GM21423 (cell line): ENCODE data around the gene CCDC33.

Source experiments
- ATAC-seq: cut with Tn5 transposase; IDR thresholded peaks from one replicate; pipeline ENCODE4 v1.9.1; 2021; ENCODE audit warnings: mild to moderate bottlenecking, moderate library complexity; ENCODE audit not compliant: unreplicated experiment

The CCDC33 gene

DNA sequence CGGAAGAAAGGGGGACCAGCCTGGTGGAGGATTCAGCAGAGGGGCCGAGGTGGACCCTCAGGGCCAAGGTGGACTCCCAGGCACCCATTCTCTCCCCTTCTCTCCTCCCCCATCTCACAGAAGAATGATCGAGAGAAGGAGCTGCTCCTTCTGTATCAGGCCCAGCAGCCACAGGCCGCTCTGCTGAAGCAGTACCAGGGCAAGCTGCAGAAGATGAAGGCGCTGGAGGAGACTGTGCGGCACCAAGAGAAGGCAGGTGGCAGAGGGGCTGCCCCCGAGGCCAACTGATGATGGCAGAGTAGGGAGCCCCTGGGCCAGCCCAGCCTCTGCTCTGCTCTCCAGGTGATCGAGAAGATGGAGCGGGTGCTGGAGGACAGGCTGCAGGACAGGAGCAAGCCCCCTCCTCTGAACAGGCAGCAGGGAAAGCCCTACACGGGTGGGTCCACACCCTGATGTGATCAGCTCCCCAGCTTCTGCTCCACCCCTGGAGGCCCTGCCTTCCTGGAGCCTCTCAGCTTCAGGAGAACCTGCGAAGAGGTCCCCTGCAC, 94.8 kb downstream of the CCDC33 start:
- ATAC-seq = no peak

DNA sequence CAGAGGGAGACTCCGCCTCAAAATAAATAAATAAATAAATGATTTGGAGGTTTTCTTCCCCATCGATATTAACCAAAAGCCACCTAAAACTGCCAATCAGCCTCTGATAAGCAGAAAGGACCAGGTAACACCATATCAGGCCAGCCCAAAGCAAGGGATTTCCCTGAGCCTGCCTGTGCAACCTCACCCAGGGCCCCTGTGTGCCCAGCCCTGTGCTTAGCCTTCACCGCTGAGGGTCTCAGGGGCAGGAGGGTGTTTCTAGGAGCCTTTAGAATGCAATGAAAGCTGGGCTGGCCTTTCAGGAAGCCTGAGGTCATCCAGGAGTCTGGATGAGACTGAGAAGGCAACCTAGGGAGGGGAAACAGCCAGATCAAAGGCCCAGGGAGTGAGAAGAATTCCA, 95.9 kb downstream of the CCDC33 start:
- no peak for ATAC-seq

DNA sequence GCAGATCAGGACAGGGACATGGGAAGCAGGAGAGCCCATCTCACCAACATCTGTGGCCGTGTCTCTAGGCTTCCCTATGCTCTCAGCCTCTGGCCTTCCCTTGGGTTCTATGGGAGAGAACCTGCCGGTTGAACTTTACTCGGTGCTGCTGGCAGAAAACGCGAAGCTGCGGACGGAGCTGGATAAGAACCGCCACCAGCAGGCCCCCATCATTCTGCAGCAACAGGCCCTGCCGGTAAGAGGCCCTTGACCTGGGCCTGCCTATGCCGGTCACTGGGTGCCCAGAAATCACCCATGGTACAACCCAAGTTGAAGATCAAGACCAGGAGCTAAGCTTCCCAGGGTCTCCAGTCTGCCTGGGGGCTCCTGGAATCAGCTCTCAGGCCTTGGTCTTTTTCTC, 96.5 kb downstream of the CCDC33 start:
- ATAC-seq = no peak

DNA sequence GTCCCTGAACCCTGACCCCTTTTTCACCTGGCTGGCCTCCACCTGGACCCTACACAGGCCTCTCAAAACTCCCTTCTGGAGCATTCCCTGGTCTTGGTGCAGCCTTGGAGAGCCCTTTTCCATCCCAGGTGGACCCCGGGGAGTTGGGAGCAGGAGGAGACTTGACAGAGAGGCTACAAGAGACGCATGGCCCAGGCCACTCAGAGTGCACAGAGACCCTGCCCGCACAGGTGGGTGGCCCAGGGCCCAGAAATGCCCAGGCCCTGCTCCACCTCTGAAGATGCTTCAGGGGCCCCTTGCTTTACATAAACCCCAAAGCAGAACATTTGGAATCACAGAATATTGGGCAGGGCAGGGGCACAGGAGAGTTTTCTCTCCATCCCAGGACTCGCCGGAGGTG, 97.0 kb downstream of the CCDC33 start:
- ATAC-seq = no peak

DNA sequence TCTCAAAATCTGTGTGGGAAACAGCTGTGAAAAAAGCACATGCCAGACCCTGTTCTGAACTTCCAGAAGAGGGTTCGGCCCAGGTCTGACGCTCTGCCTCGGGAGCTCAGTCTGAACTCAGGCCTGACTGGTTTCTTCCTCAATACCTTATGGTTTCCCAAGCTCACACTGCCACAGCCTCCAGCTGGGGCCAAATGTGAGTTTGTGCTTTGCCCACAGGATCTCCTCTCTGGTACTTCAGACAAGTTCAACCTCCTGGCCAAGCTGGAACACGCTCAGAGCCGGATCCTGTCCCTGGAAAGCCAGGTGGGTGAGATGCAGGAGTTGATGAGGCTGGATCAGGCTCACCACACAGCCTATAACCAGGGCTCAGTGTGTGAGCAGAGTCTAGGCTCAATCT, 97.5 kb downstream of the CCDC33 start:
- no peak for ATAC-seq

DNA sequence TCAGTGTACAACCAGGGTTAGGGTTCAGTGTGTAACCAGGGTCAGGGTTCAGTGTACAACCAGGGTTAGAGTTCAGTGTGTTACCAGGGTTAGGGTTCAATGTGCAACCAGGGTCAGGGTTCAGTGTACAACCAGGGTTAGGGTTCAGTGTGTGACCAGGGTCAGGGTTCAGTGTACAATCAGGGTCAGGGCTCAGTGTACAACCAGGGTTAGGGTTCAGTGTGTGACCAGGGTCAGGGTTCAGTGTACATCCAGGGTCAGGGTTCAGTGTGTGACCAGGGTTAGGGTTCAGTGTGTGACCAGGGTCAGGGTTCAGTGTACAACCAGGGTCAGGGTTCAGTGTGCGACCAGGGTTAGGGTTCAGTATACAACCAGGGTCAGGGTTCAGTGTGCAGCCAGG, 98.0 kb downstream of the CCDC33 start:
- ATAC-seq = no peak

DNA sequence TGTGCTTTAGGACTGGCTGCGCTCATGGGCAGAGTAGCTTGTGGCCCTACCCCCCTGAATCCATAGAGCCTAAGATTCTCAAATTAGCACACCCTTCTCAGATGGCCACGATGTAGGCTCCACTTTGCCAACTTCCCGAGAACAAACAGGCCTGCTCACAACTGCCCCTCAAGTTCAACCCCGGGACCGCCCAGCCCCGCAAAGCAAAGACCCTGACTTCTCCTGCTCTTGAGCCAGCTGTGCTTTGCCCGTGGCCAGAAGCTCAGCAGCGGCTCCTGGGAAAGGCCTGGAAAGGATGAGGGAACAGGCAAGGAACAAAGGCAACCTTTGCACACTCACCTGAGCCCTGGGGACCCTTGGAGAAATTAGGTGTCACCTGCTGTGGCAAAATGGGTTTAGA, 99.3 kb downstream of the CCDC33 start:
- ATAC-seq = no peak

DNA sequence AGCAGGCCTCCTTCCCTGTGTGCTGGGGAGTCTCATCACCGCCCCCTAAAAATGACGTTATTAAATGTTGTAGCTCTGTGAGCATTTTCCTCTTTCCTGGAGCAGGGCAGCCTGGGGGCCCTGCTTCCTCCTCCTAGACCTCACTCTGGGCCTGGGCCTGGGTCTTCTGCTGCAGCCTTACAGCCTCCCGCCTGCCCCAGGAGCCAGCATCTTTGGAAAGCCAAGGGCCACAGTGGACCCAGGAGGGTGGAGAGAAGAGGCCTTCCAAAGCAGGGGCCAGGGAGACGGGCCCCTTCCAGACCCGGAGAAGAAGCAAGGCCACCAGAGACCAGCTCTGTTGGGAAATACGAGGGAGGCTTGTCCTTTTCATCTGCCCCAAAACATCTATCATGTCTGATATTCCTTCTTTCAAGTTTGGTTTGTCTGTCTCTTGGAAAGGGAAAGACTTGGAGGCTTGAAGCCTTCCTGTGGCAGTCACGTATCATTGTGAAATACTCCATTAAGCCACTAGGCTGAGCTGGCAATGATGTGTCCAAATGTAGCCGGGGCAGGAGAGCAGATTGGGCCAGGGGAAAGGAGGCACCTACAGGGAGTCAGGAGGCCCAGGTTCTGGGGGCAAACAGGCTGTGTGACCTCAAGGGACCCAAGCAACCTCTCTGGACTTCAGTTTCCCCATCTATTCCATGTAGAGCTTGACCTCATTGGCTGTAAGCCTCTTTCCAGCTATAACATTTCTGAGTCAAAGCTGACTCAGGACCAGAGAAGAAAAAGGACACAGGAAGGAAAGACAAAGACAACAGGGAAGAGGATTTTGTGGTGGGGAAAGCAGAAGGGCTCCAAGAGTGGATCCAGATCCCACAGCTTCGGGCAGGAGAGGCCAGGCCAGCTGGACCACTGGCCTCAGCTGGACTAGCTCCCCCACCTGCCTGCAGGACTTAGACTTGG, 100.2 kb downstream of the CCDC33 start:
- no peak for ATAC-seq

DNA sequence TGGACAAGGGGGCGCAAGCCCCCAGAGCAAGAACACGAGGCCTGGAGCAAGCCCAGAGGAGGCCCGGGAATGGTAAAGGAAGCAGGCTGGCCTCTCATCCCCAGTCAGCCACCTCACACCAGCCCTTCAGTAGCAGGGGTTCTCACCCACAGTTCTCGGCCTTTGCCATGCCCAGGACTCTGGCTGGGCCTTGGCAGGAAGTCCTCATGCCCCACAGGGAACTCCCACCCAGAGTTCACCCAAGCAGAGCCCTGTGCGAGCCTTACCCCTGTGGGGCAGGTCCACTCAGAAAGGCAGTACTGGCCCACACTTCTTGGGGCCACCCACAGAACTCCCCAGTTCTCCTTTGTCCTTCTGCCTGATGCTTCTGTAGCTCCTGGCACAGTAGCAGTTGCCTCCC, 101.0 kb downstream of the CCDC33 start:
- no peak for ATAC-seq

DNA sequence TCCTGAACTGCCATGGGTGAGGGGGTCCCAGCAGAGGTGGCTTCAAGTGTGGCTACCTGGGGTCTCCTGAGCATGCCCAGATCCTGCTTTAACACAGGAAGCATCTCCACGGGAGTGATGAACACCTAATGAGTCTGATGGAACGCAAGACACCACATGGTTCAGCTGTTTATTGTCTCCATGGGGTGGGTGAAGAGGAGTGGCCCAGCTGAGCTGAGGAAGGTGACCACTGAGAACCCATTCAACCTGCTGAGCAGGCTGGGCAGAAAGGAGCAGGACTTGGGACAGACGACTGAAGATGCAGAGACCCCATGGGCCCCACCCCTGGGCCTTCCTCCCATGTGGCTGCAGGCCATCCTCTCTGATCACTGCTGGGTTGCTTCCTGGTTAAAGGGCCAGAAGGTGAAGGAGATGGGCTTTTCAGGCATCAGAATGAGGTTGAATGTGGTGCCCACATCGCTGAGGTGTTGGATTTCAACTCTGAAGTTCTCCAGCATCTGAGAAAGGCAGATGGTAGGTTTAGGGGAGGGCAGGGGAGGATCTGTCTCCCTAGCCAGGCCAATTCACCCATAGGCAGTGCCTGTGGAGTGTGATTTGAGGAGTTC, 101.6 kb downstream of the CCDC33 start:
- ATAC-seq = no peak

DNA sequence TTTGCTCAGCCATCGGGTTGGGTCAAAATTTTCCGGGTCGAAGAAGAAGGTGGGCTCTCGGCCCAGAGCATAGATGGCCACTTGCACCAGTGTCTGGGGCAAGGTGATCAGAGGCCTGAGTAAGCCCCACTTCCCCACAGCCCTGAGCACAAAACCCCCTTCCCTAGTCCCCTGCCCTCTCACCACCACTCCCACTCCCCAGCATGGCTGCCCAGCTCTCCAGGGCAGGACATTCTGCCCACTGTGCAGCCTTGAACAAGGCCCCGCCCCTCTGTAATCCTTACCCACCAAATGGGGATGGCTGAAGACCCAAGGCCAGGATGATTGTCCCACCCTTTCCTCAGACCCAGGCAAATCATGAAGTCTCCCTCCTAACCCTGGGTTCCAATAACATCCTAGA, 102.5 kb downstream of the CCDC33 start:
- no peak for ATAC-seq

DNA sequence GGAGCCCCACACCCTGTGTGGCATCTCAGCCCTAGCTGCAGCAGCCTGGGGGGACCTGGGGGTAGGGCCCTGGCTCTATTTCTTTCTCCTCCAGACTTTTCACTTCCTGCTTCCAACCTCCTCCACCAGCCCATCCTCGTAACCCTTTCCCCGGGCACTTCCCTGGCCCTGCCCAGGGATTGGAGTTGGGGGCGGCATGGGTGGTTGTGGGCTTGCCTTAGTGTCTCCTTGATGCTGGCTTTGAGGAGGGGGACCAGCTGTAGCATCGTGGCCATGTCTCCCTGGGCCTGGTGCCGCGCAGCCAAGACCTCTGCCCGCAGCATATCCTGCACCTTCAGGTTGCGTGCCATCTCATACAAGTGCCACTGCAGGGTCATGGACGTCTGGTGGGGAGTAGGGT, 103.2 kb downstream of the CCDC33 start:
- no peak for ATAC-seq

DNA sequence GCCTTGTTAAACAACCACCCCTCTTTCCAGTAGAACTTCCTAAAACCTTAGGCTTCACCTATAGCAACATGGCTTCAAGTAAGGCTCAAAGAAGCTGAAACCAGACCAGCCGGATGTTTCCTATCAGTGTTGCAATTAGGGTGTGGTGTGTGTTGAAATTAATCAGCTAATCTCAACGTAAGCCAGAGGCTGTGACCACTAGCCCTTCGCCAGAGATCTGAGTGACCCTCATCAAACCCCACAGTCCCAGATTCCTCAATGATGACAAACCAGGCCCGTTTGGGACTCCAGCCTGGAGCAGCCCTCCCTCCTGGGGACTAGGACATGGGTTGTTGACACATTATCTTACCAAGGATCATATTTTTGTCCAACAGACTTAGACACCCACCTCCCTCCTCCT, 104.0 kb downstream of the CCDC33 start:
- no peak for ATAC-seq

DNA sequence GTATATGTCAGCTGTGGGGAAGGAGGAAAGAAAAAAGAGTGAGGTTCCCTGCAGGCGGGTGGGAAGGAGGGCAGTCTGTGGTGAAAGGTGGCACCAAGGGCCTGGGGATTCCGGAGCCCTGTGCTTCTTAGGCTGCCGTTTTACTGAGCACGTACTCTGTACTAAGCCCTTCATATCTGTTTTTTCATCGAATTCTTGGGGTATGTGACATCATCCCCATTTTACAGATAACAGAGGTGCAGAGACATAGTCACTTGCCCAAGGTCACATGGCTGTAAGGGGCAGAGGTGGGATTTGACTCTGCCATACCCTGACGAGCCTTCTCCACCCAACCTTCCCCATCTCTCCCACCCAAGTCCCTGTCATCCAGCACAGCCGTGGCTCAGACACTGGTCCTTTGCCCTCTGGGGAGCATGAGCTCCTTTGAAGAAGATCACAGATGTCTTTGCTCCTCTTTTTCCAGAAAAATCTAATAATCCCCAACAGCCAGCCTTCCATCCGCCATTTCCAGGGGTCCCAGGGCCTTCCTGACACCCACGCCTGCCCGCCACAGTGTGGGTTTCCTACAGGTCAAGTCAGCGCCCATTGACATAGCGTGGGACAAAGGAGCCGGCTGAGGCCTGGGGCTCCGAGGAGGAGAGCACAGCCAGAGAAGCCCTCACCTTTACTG, 107.1 kb downstream of the CCDC33 start:
- ATAC-seq = no peak

DNA sequence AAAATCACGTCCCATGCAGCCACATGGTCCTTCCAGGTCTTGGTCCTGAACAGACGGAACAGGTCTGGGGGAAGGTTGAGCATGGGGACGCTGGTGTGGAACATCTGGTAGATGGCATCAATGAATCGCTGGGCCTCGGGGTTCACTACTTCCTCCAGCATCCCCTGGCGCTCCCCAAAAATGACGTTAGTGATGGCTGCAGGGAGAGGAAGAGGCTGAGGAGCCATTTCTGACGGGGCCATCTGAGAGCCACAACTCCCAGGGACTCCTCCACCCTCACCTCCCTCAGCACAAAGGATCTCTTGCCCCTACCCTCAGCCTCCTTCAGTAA, 107.6 kb downstream of the CCDC33 start:
- ATAC-seq = no peak

DNA sequence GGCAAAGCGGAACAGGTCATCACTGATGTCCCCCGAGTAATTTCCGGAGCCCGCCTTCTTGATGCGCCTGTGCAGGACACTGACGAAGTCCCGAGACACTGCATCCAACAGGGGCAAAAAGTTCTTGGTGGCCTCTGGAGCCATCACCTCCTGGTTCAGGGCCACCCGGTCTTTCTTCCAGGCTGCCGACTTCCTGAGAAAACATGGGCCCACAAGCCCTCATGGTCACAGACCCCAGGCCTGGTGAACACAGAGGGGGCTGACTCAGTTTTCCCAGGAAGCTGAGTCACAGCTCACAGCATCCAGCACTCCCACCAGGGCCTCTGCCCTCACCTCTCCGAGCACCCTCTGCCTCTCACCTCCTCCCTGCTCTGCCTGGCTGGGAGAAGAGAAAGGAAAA, 108.9 kb downstream of the CCDC33 start:
- no peak for ATAC-seq

DNA sequence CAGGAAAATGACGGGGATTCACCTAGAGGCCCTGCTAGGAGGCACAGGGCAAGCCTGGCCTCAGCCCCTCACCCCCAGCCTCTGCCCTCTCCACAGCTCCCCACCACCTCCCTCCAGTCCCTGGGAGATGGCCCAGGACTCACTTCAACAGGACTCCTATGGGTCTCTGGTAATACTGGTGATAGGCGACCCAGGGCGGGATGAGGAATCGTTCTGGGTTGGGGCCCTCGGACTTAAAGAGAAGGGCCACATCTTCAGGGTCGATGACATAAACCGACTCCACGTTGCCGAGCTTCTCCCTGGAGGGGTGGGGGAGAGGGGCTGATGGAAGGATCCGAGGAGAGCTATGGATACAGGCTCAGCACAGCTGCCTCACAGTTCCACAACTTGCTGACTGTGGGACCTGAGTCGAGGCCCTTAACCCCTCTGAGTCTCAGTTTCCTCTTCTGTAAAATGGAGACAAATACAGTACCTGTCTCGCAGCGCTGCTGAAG, 111.7 kb downstream of the CCDC33 start:
- no peak for ATAC-seq

DNA sequence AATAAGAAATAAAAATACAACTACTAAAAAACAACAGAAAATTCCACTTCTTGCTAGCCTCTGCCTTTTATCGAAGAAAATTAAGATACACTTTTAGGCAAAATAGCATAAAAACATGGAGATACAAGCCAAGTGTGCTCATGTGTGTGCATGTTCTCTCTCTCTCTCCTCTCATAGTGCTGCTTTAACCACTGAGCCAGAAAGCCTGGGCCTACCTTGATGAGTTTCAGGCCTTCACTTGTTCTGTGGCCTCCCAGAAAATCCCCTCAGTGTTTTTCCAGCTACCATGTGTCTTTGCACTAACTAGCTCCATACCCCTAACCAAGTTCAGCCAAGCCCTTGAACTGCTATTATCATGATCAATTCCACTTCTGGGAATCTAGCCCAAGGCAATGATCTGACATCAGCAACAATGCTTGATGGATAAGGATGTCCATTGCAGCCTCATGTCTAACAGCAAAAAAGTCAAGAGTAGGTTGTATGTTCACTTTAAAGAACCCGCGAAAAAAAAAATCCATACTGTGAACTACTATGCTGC, 113.2 kb downstream of the CCDC33 start:
- ATAC-seq = no peak

DNA sequence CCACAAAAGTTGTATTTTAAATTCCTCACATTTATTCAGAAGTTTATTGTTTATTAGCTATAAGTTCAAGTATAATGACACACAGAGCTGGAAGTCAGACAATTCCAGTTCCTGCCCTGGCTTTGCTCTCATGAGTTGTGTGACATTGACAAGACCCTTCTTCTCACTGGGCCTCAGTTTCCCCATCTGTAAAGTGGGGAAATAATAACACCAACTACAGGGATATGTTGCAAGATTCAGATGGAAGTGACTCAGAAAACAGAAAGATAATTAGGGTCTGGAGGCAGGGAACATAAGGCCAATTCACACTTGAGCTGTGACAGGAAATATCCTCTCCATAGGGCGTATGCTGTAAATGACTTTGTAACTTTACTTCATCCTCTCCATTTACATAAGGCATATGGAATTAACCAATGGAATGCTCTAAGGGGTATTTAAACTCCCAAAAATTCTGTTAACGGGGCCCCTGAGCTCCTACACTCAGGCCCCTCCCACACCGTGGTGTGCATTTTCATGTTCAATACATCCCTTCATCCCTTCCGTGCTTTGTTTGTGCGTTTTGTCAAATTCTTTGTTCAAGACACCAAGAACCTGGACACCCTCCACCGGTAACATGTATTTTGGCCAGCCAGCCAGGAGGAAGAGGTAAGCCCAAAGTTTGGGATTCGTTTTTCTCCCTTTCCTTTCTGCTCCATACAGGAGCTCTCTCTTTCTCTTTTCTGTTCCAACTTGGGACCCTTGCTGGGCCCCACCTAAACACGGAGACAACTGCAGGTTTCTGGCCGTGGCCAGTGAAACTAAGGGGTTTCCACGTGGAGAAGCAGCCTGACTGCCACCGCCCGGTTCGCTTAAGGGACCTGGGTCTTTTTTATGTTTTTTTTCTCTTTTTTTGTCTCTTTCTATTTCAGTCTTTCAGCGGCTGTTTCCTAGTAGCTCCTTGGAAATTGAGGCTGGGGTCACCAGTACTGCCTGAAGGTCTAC, 114.5 kb downstream of the CCDC33 start:
- no peak for ATAC-seq

DNA sequence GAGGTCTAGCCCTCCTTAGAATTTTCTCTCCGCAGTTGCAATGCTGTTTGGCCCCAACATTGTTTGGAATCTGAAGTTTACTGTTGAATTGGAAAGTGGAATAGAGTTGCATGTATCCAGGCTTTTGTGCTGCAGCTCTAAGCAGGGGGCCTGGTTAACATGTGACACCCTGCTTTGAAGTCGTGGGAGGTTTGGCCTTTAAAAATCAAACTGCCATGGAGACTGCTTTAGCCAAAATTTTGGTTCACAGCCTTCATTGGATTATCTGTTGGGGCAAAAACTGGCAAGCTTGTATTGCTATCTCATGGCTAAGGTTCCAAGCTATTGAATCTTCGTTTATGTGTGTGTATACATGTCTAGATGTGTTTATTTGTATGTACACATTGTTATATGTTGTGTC, 115.5 kb downstream of the CCDC33 start:
- ATAC-seq = no peak
